ENCODE measurements around the gene SUMF2.
"Not testable (repeated sequence)": the region's sequence is repeated elsewhere in the genome, so short reads cannot be mapped to it uniquely, and the experiment has no call there.

Gene SUMF2

GRCh38 chr7:56063500-56063881 is 595 bp upstream of the SUMF2 start:
- DNase-seq: no peak

- DNase-seq: not testable (repeated sequence)
Observed at GRCh38 chr7:56066376-56066775, 2.3 kb downstream of the SUMF2 start.

- DNase-seq: peak; percentile 85
Observed at GRCh38 chr7:56074371-56074791, 10.3 kb downstream of the SUMF2 start.

GRCh38 chr7:56077681-56078080 is 13.6 kb downstream of the SUMF2 start:
- DNase-seq: no peak

- DNase-seq: no peak
Observed at GRCh38 chr7:56078196-56078595, 14.1 kb downstream of the SUMF2 start.

GRCh38 chr7:56079450-56080185 is 15.5 kb downstream of the SUMF2 start:
- no peak for DNase-seq

- not testable (repeated sequence) for DNase-seq
Observed at GRCh38 chr7:56080726-56081435, 16.8 kb downstream of the SUMF2 start.

- DNase-seq: no peak
Observed at GRCh38 chr7:56081626-56082340, 17.7 kb downstream of the SUMF2 start.

GRCh38 chr7:56083150-56083785 is 19.2 kb downstream of the SUMF2 start:
- no peak for DNase-seq

- DNase-seq: no peak
Observed at GRCh38 chr7:56086761-56087160, 22.7 kb downstream of the SUMF2 start.

- DNase-seq: no peak
Observed at GRCh38 chr7:56087445-56087844, 23.4 kb downstream of the SUMF2 start.

- no peak for DNase-seq
Observed at GRCh38 chr7:56091591-56091990, 27.5 kb downstream of the SUMF2 start.

- not testable (repeated sequence) for DNase-seq
Observed at GRCh38 chr7:56092388-56092787, 28.3 kb downstream of the SUMF2 start.

GRCh38 chr7:56092789-56093531 is 28.9 kb downstream of the SUMF2 start, which contains the start of gene PHKG1:
Gene PHKG1, minus strand, starts transcription at chr7:56092952. Its CDS starts 4,011 bp downstream, at chr7:56088941.
- no peak for DNase-seq

- DNase-seq: no peak
Observed at GRCh38 chr7:56097700-56098099, 33.6 kb downstream of the SUMF2 start.

- DNase-seq: not testable (repeated sequence)
Observed at GRCh38 chr7:56098187-56099008, 34.3 kb downstream of the SUMF2 start.

- DNase-seq: no peak
Observed at GRCh38 chr7:56099653-56100052, 35.6 kb downstream of the SUMF2 start.

- not testable (repeated sequence) for DNase-seq
Observed at GRCh38 chr7:56104138-56104537, 40.1 kb downstream of the SUMF2 start.

GRCh38 chr7:56105508-56105907 is 41.4 kb downstream of the SUMF2 start:
- peak; percentile 47 for DNase-seq

GRCh38 chr7:56106108-56107073 is 42.3 kb downstream of the SUMF2 start, which contains the start of gene CHCHD2:
Gene CHCHD2, minus strand, starts transcription at chr7:56106476. Its CDS starts 63 bp downstream, at chr7:56106413.
- DNase-seq: peak; percentile 98
